GM12878 (cell line): ENCODE results near the gene SLC19A1. TPM values are rescaled to one million over a fixed set of nuclear protein-coding genes. Genes with fewer than 3 reads are reported as not detected.

ENCODE experiments used
- ATF7 ChIP-seq: fragments of 450-650 bp; IDR thresholded peaks from 2 replicates; pipeline ENCODE4 v1.6.1; 2016; ENCODE audit warnings: low read depth, mild to moderate bottlenecking
- BCL3 ChIP-seq: IDR thresholded peaks from 2 replicates; pipeline ENCODE4 v1.6.1; 2011; ENCODE audit warnings: borderline replicate concordance, low read depth, mild to moderate bottlenecking, moderate library complexity, low read length; ENCODE audit not compliant: insufficient read depth, poor library complexity, severe bottlenecking
- CBX3 ChIP-seq: fragments of 200-600 bp; sonication (generic); IDR thresholded peaks from 2 replicates; pipeline ENCODE4 v1.6.1; 2016; ENCODE audit warnings: low read depth, borderline replicate concordance
- CHD1 ChIP-seq: IDR thresholded peaks from 2 replicates; pipeline ENCODE4 v1.6.1; 2012; ENCODE audit warnings: low read depth, low read length, improper control_type of control experiment
- CREB1 ChIP-seq: IDR thresholded peaks from 2 replicates; pipeline ENCODE4 v1.6.1; 2012; ENCODE audit warnings: low read depth, mild to moderate bottlenecking, inconsistent platforms
- CUX1 ChIP-seq: IDR thresholded peaks from 2 replicates; pipeline ENCODE4 v1.6.1; 2012; ENCODE audit warnings: improper control_type of control experiment, low read depth, low read length; ENCODE audit not compliant: insufficient replicate concordance
- ETV6 ChIP-seq, 2 experiments: fragments of 450-650 bp in 1 of 2; IDR thresholded peaks in 1 of 2; conservative IDR thresholded peaks in 1 of 2; 2 replicates each; pipeline ENCODE4 v1.6.1; 2014; ENCODE audit warnings: antibody characterized with exemption in 1 of 2, borderline replicate concordance in 1 of 2, low read depth in 1 of 2, mild to moderate bottlenecking in 1 of 2, moderate library complexity in 1 of 2
- GABPA ChIP-seq: IDR thresholded peaks from 2 replicates; pipeline ENCODE4 v1.6.1; 2014; ENCODE audit warnings: antibody characterized with exemption, low read depth, mild to moderate bottlenecking, inconsistent platforms
- MTA2 ChIP-seq: fragments of 450-650 bp; IDR thresholded peaks from 2 replicates; pipeline ENCODE4 v1.6.1; 2016; ENCODE audit warnings: low read depth, mild to moderate bottlenecking, moderate library complexity
- NFXL1 ChIP-seq: fragments of 450-650 bp; IDR thresholded peaks from 2 replicates; pipeline ENCODE4 v1.6.1; 2017; ENCODE audit warnings: antibody characterized with exemption, mild to moderate bottlenecking, borderline replicate concordance
- NR2C2 ChIP-seq: IDR thresholded peaks from 2 replicates; pipeline ENCODE4 v1.6.1; 2011; ENCODE audit warnings: borderline replicate concordance, low read depth; ENCODE audit not compliant: control insufficient read depth, insufficient read length
- PML ChIP-seq: IDR thresholded peaks from 2 replicates; pipeline ENCODE4 v1.6.1; 2012; ENCODE audit warnings: low read length, inconsistent platforms
- RAD21 ChIP-seq: IDR thresholded peaks from 2 replicates; pipeline ENCODE4 v1.6.1; 2011; ENCODE audit warnings: mild to moderate bottlenecking, low read depth, low read length, moderate library complexity; ENCODE audit not compliant: insufficient read depth
- RAD51 ChIP-seq: fragments of 450-650 bp; IDR thresholded peaks from 2 replicates; pipeline ENCODE4 v1.6.1; 2016; ENCODE audit warnings: moderate library complexity, mild to moderate bottlenecking, inconsistent platforms
- SMAD1 ChIP-seq: fragments of 450-650 bp; IDR thresholded peaks from 2 replicates; pipeline ENCODE4 v1.6.1; 2018; ENCODE audit warnings: mild to moderate bottlenecking, low read depth; ENCODE audit not compliant: partially characterized antibody
- SREBF1 ChIP-seq: IDR thresholded peaks from 2 replicates; pipeline ENCODE4 v1.6.1; 2012; ENCODE audit warnings: mild to moderate bottlenecking, low read length
- SUZ12 ChIP-seq: fragments of 200-600 bp; sonication (generic); IDR thresholded peaks from one replicate; pipeline ENCODE4 v1.6.1; 2018; ENCODE audit warnings: antibody characterized with exemption, mild to moderate bottlenecking; ENCODE audit not compliant: unreplicated experiment
- ZNF207 ChIP-seq: fragments of 450-650 bp; IDR thresholded peaks from 2 replicates; pipeline ENCODE4 v1.6.1; 2014; ENCODE audit warnings: antibody characterized with exemption, mild to moderate bottlenecking, borderline replicate concordance
- ZNF24 ChIP-seq: fragments of 450-650 bp; IDR thresholded peaks from 2 replicates; pipeline ENCODE4 v1.6.1; 2017; ENCODE audit warnings: antibody characterized with exemption, mild to moderate bottlenecking
- polyA plus RNA-seq, 11 experiments: library from polyadenylated mRNA; depleted of rRNA in 4 of 11; unstranded in 6 of 11; stranded (reverse) in 5 of 11; fragments of >200 nt; fragmentation: Nextera tagmentation in 4 of 11; fragmentation: Illumina TruSeq in 1 of 11; extraction: Ambion mirVana in 4 of 11; extraction: Trizol in 1 of 11; gene quantifications; 1 replicate in 1 of 11; 2 replicates in 10 of 11; pipeline versions ENCODE4 v1.2.1 to v1.2.3, GENCODE V29; 2011 to 2016; ENCODE audit warnings: inconsistent platforms in 2 of 11, missing spikeins in 2 of 11, low read depth in 1 of 11
- total RNA-seq, 4 experiments: library from RNA; depleted of rRNA in 3 of 4; stranded (reverse); fragments of >200 nt in 3 of 4; fragmentation: Illumina TruSeq in 1 of 4; extraction: Trizol in 1 of 4; gene quantifications; 2 replicates each; pipeline versions ENCODE4 v1.2.1 to v1.2.3, GENCODE V29; 2013 to 2021
- TF ChIP-seq, protein P1 (sequence below): fragments of 150-350 bp; IDR thresholded peaks from 2 replicates; pipeline ENCODE4 v1.6.1; 2016; ENCODE audit warnings: low read depth, low read length

Gene SLC19A1
- total and polyA plus RNA-seq, 10 of the 15 experiments (the other 5 are each of a cell fraction or from before 2014, with no cell fraction given) = 0.42 to 49.7 (median 12.2) TPM

GRCh38 chr21:45555557-45556301 lies 13.5 kb upstream of the SLC19A1 start (continued):
- no peak for TF ChIP-seq CUX1
- 0 out of 2 replicates have a peak, but pooled peaks have one; percentile 15 for TF ChIP-seq CREB1
- no peak for TF ChIP-seq PML
- TF ChIP-seq ZNF24 = no peak
- TF ChIP-seq SREBF1 = no peak
- no peak for TF ChIP-seq SMAD1
- TF ChIP-seq BCL3 = no peak
- TF ChIP-seq CHD1 = no peak
- no peak for TF ChIP-seq NR2C2
- TF ChIP-seq CBX3 = no peak
- TF ChIP-seq ATF7 = peak; percentile 73
- peak; percentile 81; the same call in 1 of the 2 replicates for TF ChIP-seq ZNF207
- TF ChIP-seq GABPA = no peak
- no peak for TF ChIP-seq NFXL1
- TF ChIP-seq SUZ12 = no peak
- peak; percentile 62; the same call in 1 of the 2 replicates for TF ChIP-seq MTA2
- TF ChIP-seq, protein P1, sequence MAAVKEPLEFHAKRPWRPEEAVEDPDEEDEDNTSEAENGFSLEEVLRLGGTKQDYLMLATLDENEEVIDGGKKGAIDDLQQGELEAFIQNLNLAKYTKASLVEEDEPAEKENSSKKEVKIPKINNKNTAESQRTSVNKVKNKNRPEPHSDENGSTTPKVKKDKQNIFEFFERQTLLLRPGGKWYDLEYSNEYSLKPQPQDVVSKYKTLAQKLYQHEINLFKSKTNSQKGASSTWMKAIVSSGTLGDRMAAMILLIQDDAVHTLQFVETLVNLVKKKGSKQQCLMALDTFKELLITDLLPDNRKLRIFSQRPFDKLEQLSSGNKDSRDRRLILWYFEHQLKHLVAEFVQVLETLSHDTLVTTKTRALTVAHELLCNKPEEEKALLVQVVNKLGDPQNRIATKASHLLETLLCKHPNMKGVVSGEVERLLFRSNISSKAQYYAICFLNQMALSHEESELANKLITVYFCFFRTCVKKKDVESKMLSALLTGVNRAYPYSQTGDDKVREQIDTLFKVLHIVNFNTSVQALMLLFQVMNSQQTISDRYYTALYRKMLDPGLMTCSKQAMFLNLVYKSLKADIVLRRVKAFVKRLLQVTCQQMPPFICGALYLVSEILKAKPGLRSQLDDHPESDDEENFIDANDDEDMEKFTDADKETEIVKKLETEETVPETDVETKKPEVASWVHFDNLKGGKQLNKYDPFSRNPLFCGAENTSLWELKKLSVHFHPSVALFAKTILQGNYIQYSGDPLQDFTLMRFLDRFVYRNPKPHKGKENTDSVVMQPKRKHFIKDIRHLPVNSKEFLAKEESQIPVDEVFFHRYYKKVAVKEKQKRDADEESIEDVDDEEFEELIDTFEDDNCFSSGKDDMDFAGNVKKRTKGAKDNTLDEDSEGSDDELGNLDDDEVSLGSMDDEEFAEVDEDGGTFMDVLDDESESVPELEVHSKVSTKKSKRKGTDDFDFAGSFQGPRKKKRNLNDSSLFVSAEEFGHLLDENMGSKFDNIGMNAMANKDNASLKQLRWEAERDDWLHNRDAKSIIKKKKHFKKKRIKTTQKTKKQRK = no peak
- TF ChIP-seq RAD21 = peak; percentile 89
- TF ChIP-seq ETV6 (conservative IDR thresholded peaks at IDR 0.05 in 1 of 2, IDR thresholded peaks at IDR 0.05 in 1 of 2; ENCODE audit: borderline replicate concordance in 1 of 2, low read depth in 1 of 2) = no peak
- no peak for TF ChIP-seq RAD51
